Neural cell (in vitro differentiated cells): ENCODE results near the gene IL15RA. TPM values are rescaled to one million over a fixed set of nuclear protein-coding genes. Genes with fewer than 3 reads are reported as not detected.
A peak's percentile ranks its signal among the peaks of the same experiment; 100 is the strongest.

Experiments used
- H2AFZ ChIP-seq: fragments of 200-600, 300-800 bp; sonication (generic), shearing (Covaris generic); 2 replicates; pipeline ENCODE4 v1.6.0; 2014; ENCODE audit warnings: low read depth, mild to moderate bottlenecking, antibody characterized with exemption, low read length, moderate library complexity
- H3F3A ChIP-seq: fragments of 200-600 bp; shearing (Covaris generic); 2 replicates; pipeline ENCODE4 v1.6.1; 2016; ENCODE audit warnings: mild to moderate bottlenecking, moderate library complexity, mixed read lengths, antibody characterized with exemption, low read length; ENCODE audit not compliant: insufficient read depth, poor library complexity, severe bottlenecking
- H3K27ac ChIP-seq: fragments of 200-600, 300-800 bp; sonication (generic), shearing (Covaris generic); 2 replicates; pipeline ENCODE4 v1.5.1; 2014; ENCODE audit warnings: mild to moderate bottlenecking, low read length, moderate library complexity
- H3K27me3 ChIP-seq: fragments of 300-800, 200-600 bp; sonication (generic), shearing (Covaris generic); 2 replicates; pipeline ENCODE4 v1.6.0; 2014; ENCODE audit warnings: mild to moderate bottlenecking, low read depth, low read length, moderate library complexity; ENCODE audit not compliant: insufficient read depth
- H3K36me3 ChIP-seq: fragments of 300-800, 200-600 bp; sonication (generic), shearing (Covaris generic); 2 replicates; pipeline ENCODE4 v1.5.1; 2014; ENCODE audit warnings: mild to moderate bottlenecking, antibody characterized with exemption, low read length, moderate library complexity; ENCODE audit not compliant: insufficient read depth
- H3K4me2 ChIP-seq: fragments of 300-800, 200-600 bp; sonication (generic), shearing (Covaris generic); 2 replicates; pipeline ENCODE4 v1.6.0; 2014; ENCODE audit warnings: mild to moderate bottlenecking, low read length
- H3K4me3 ChIP-seq: fragments of 300-800, 200-600 bp; sonication (generic), shearing (Covaris generic); 2 replicates; pipeline ENCODE4 v1.5.1; 2014; ENCODE audit warnings: mild to moderate bottlenecking, low read length, moderate library complexity
- H3K79me2 ChIP-seq: fragments of 200-600 bp; shearing (Covaris generic); replicated peaks from 2 replicates; pipeline ENCODE4 v1.6.0; 2014; ENCODE audit warnings: mild to moderate bottlenecking, low read length, moderate library complexity; ENCODE audit not compliant: insufficient read depth
- H3K9ac ChIP-seq: fragments of 300-800, 200-600 bp; sonication (generic), shearing (Covaris generic); 2 replicates; pipeline ENCODE4 v1.6.1; 2016; ENCODE audit warnings: mild to moderate bottlenecking, low read length, mixed read lengths
- H3K9me2 ChIP-seq: fragments of 200-600 bp; shearing (Covaris generic); 2 replicates; pipeline ENCODE4 v1.6.1; 2016; ENCODE audit warnings: mild to moderate bottlenecking, low read length, mixed read lengths; ENCODE audit not compliant: insufficient read depth
- H3K9me3 ChIP-seq: fragments of 200-600, 300-800 bp; sonication (generic), shearing (Covaris generic); 2 replicates; pipeline ENCODE4 v1.6.1; 2016; ENCODE audit warnings: mild to moderate bottlenecking, mixed run types, low read length, moderate library complexity, mixed read lengths
- H4K20me1 ChIP-seq: fragments of 200-600 bp; shearing (Covaris generic); 2 replicates; pipeline ENCODE4 v1.6.1; 2016; ENCODE audit warnings: mild to moderate bottlenecking, mixed run types; ENCODE audit not compliant: insufficient read depth
- EP300 ChIP-seq: fragments of 450-650 bp; conservative IDR thresholded peaks from 2 replicates; pipeline ENCODE4 v1.6.1; 2014; ENCODE audit warnings: antibody characterized with exemption, mild to moderate bottlenecking, moderate library complexity; ENCODE audit not compliant: poor library complexity, severe bottlenecking
- EZH2 ChIP-seq: fragments of 200-600, 300-800 bp; shearing (Covaris generic), sonication (generic); IDR thresholded peaks from 2 replicates; pipeline ENCODE4 v1.6.1; 2014; ENCODE audit warnings: antibody characterized with exemption, low read length, borderline replicate concordance, mild to moderate bottlenecking; ENCODE audit not compliant: insufficient read depth, poor library complexity, severe bottlenecking
- MXI1 ChIP-seq: fragments of 450-650 bp; conservative IDR thresholded peaks from 2 replicates; pipeline ENCODE4 v1.6.1; 2014; ENCODE audit warnings: antibody characterized with exemption, mild to moderate bottlenecking; ENCODE audit not compliant: poor library complexity, severe bottlenecking
- POLR2AphosphoS5 ChIP-seq: IDR thresholded peaks from 2 replicates; pipeline ENCODE4 v1.6.1; 2012
- RAD21 ChIP-seq: fragments of 450-650 bp; conservative IDR thresholded peaks from 2 replicates; pipeline ENCODE4 v1.6.1; 2014; ENCODE audit warnings: antibody characterized with exemption, mild to moderate bottlenecking, moderate library complexity
- SMC3 ChIP-seq: fragments of 450-650 bp; conservative IDR thresholded peaks from 2 replicates; pipeline ENCODE4 v1.6.1; 2014; ENCODE audit warnings: antibody characterized with exemption, mild to moderate bottlenecking, moderate library complexity; ENCODE audit not compliant: poor library complexity
- TAF1 ChIP-seq: IDR thresholded peaks from 2 replicates; pipeline ENCODE4 v1.6.1; 2012; ENCODE audit warnings: low read depth
- polyA minus RNA-seq: library from RNA; depleted of rRNA, polyadenylated mRNA; stranded (reverse); fragments of >200 nt; gene quantifications from 2 replicates; pipeline ENCODE4 v1.2.3, GENCODE V29; 2014
- polyA plus RNA-seq: library from polyadenylated mRNA; depleted of rRNA; stranded (reverse); fragments of >200 nt; gene quantifications from 2 replicates; pipeline ENCODE4 v1.2.3, GENCODE V29; 2014
- TF ChIP-seq, protein P1 (sequence below): fragments of 450-650 bp; IDR thresholded peaks from 2 replicates; pipeline ENCODE4 v1.5.1; 2014; ENCODE audit warnings: antibody characterized with exemption, mild to moderate bottlenecking, moderate library complexity; ENCODE audit not compliant: poor library complexity, severe bottlenecking
- TF ChIP-seq, protein P2 (sequence below): IDR thresholded peaks from 2 replicates; pipeline ENCODE4 v1.6.1; 2012; ENCODE audit warnings: borderline replicate concordance

IL15RA gene, protein sequence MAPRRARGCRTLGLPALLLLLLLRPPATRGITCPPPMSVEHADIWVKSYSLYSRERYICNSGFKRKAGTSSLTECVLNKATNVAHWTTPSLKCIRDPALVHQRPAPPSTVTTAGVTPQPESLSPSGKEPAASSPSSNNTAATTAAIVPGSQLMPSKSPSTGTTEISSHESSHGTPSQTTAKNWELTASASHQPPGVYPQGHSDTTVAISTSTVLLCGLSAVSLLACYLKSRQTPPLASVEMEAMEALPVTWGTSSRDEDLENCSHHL
- polyA plus RNA-seq (not detected in 2 replicates), polyA minus RNA-seq (not detected in 2 replicates)

DNA sequence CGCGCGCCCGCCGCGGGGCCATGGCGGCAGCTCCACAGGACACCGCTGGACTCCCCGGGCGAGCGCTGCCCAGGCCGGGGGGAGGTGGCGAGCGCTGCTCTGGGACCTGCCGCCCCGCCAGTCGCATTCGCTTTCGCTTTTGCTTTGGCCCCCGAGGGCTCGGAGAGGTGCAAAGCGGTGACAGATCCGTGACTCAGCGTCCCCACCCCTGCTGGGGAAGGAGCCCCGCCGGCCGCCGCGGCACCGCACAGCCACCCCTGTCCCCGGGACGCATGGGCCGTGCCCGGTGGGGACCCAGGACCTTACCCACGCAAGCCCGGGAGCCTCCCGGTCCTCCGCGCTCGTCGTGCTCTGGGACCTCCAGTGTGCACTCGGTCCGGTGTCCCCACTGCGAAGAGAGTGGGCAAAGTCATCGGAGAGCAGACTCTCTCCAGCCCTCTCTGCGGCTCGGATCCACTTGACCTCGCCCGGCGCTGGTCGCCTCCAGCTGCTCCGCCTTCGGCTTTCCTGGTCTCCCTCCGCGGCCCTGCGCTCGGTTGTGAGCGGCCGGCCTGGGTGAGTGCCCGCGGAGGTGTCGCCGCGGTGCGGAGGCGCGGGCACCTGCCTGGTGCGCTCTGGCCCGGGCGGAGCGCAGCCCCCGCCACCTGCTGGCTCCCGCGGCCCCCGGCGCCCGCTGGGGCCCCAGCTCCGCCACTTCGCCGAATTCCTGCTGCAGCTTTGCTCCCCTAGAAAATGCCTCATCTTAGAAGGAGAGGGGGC is at the start of gene IL15RA:
TSS of gene IL15RA (minus strand) at position 73 of the 759 bp plus-strand sequence. CDS start at position 22, 51 bp downstream.
- peak within 1 kb of the TSS; percentile 23 for H3K9ac ChIP-seq
- H2AFZ ChIP-seq, result no peak within 1 kb of the TSS
- no peaks in the 10 kb centered on the region for H3K9me2 ChIP-seq
- no peaks in the 10 kb centered on the region for H4K20me1 ChIP-seq
- no peaks in the 10 kb centered on the region for H3K79me2 ChIP-seq
- H3K27ac ChIP-seq, result no peak within 1 kb of the TSS
- peaks cover 55% of the 10 kb centered on the region for H3K27me3 ChIP-seq
- H3F3A ChIP-seq, result no peaks in the 10 kb centered on the region
- H3K9me3 ChIP-seq, result no peaks in the 10 kb centered on the region
- H3K4me3 ChIP-seq, result peak within 1 kb of the TSS; percentile 80
- H3K36me3 ChIP-seq, result no peaks in the 10 kb centered on the region
- H3K4me2 ChIP-seq, result peak within 1 kb of the TSS; percentile 51
- TF ChIP-seq RAD21 (peak; percentile 13), MXI1 (no peak)
- TF ChIP-seq, protein P1, sequence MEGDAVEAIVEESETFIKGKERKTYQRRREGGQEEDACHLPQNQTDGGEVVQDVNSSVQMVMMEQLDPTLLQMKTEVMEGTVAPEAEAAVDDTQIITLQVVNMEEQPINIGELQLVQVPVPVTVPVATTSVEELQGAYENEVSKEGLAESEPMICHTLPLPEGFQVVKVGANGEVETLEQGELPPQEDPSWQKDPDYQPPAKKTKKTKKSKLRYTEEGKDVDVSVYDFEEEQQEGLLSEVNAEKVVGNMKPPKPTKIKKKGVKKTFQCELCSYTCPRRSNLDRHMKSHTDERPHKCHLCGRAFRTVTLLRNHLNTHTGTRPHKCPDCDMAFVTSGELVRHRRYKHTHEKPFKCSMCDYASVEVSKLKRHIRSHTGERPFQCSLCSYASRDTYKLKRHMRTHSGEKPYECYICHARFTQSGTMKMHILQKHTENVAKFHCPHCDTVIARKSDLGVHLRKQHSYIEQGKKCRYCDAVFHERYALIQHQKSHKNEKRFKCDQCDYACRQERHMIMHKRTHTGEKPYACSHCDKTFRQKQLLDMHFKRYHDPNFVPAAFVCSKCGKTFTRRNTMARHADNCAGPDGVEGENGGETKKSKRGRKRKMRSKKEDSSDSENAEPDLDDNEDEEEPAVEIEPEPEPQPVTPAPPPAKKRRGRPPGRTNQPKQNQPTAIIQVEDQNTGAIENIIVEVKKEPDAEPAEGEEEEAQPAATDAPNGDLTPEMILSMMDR, result peak; percentile 28
- TF ChIP-seq, protein P2, sequence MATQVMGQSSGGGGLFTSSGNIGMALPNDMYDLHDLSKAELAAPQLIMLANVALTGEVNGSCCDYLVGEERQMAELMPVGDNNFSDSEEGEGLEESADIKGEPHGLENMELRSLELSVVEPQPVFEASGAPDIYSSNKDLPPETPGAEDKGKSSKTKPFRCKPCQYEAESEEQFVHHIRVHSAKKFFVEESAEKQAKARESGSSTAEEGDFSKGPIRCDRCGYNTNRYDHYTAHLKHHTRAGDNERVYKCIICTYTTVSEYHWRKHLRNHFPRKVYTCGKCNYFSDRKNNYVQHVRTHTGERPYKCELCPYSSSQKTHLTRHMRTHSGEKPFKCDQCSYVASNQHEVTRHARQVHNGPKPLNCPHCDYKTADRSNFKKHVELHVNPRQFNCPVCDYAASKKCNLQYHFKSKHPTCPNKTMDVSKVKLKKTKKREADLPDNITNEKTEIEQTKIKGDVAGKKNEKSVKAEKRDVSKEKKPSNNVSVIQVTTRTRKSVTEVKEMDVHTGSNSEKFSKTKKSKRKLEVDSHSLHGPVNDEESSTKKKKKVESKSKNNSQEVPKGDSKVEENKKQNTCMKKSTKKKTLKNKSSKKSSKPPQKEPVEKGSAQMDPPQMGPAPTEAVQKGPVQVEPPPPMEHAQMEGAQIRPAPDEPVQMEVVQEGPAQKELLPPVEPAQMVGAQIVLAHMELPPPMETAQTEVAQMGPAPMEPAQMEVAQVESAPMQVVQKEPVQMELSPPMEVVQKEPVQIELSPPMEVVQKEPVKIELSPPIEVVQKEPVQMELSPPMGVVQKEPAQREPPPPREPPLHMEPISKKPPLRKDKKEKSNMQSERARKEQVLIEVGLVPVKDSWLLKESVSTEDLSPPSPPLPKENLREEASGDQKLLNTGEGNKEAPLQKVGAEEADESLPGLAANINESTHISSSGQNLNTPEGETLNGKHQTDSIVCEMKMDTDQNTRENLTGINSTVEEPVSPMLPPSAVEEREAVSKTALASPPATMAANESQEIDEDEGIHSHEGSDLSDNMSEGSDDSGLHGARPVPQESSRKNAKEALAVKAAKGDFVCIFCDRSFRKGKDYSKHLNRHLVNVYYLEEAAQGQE, result no peak

DNA sequence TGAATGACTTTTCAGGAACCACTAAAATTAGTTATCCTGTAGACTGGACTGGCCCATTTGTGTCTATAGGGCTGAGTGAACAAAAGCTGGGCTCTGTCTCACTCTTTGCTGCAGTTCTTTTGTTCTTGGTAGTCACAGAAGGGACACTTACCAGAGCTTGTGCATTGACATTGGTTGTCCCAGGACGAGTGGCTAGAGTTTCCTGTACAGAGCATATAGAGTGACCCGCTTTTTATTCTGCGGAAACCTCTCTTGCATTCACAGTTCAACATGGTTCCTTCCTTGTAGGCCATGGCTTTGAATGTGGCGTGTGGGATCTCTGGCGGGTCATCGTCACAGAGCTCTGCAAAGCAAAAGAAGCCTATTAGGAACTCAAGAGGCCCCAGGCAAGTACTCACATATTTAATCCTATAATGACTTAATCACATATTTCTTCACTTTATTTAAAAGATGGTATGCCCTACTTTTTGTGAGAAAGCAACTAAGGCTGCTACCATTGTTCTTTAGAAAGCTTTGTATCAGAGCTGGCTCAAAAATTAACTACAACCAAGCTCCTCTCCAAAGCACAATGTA is 48.4 kb upstream of the IL15RA start:
- Histone ChIP-seq H3K9me2 (no peaks in the 10 kb centered on the region), H3K27ac (no peak overlapping the region), H3K79me2 (no peaks in the 10 kb centered on the region), H4K20me1 (no peaks in the 10 kb centered on the region), H3K9me3 (no peaks in the 10 kb centered on the region), H3K4me2 (no peak overlapping the region), H3K4me3 (no peak overlapping the region), H3F3A (no peaks in the 10 kb centered on the region), H3K9ac (no peak overlapping the region), H3K36me3 (no peaks in the 10 kb centered on the region), H2AFZ (no peak overlapping the region), H3K27me3 (no peaks in the 10 kb centered on the region)
- TF ChIP-seq, protein P2, result no peak
- TF ChIP-seq EZH2 (no peak), RAD21 (no peak), TAF1 (no peak), EP300 (no peak), SMC3 (no peak), POLR2AphosphoS5 (no peak), MXI1 (no peak)
- TF ChIP-seq, protein P1, result no peak
